GM12878 (cell line): ENCODE measurements around the gene COL6A3.

Source experiments
- EZH2 ChIP-seq: IDR thresholded peaks from 2 replicates; pipeline ENCODE4 v1.6.1; 2012; ENCODE audit warnings: low read depth, mild to moderate bottlenecking, control low read depth, inconsistent platforms, low read length, borderline replicate concordance; ENCODE audit not compliant: control insufficient read depth
- TF ChIP-seq, protein P1 (sequence below): IDR thresholded peaks from 2 replicates; pipeline ENCODE4 v1.6.1; 2012; ENCODE audit warnings: low read depth, low read length, improper control_type of control experiment
- TF ChIP-seq, protein P2 (sequence below): fragments of 450-650 bp; IDR thresholded peaks from 2 replicates; pipeline ENCODE4 v1.6.1; 2017; ENCODE audit warnings: mild to moderate bottlenecking, low read depth, inconsistent platforms; ENCODE audit not compliant: poor library complexity, severe bottlenecking
- TF ChIP-seq, protein P3 (sequence below), 3 experiments: IDR thresholded peaks in 2 of 3; conservative IDR thresholded peaks in 1 of 3; 2 replicates each; pipeline ENCODE4 v1.5.1; 2011; ENCODE audit warnings: low read depth in 3 of 3, low read length in 3 of 3, mild to moderate bottlenecking in 3 of 3, control low read depth in 2 of 3, moderate library complexity in 2 of 3, inconsistent platforms in 1 of 3, mixed read lengths in 1 of 3; ENCODE audit not compliant: control insufficient read depth in 2 of 3, insufficient read depth in 1 of 3; ENCODE audit errors: extremely low read depth in 1 of 3

- TF ChIP-seq, protein P1, sequence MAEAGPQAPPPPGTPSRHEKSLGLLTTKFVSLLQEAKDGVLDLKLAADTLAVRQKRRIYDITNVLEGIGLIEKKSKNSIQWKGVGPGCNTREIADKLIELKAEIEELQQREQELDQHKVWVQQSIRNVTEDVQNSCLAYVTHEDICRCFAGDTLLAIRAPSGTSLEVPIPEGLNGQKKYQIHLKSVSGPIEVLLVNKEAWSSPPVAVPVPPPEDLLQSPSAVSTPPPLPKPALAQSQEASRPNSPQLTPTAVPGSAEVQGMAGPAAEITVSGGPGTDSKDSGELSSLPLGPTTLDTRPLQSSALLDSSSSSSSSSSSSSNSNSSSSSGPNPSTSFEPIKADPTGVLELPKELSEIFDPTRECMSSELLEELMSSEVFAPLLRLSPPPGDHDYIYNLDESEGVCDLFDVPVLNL = no peak
- TF ChIP-seq EZH2 = no peak
- TF ChIP-seq, protein P2, sequence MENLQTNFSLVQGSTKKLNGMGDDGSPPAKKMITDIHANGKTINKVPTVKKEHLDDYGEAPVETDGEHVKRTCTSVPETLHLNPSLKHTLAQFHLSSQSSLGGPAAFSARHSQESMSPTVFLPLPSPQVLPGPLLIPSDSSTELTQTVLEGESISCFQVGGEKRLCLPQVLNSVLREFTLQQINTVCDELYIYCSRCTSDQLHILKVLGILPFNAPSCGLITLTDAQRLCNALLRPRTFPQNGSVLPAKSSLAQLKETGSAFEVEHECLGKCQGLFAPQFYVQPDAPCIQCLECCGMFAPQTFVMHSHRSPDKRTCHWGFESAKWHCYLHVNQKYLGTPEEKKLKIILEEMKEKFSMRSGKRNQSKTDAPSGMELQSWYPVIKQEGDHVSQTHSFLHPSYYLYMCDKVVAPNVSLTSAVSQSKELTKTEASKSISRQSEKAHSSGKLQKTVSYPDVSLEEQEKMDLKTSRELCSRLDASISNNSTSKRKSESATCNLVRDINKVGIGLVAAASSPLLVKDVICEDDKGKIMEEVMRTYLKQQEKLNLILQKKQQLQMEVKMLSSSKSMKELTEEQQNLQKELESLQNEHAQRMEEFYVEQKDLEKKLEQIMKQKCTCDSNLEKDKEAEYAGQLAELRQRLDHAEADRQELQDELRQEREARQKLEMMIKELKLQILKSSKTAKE = no peak
- TF ChIP-seq, protein P3, sequence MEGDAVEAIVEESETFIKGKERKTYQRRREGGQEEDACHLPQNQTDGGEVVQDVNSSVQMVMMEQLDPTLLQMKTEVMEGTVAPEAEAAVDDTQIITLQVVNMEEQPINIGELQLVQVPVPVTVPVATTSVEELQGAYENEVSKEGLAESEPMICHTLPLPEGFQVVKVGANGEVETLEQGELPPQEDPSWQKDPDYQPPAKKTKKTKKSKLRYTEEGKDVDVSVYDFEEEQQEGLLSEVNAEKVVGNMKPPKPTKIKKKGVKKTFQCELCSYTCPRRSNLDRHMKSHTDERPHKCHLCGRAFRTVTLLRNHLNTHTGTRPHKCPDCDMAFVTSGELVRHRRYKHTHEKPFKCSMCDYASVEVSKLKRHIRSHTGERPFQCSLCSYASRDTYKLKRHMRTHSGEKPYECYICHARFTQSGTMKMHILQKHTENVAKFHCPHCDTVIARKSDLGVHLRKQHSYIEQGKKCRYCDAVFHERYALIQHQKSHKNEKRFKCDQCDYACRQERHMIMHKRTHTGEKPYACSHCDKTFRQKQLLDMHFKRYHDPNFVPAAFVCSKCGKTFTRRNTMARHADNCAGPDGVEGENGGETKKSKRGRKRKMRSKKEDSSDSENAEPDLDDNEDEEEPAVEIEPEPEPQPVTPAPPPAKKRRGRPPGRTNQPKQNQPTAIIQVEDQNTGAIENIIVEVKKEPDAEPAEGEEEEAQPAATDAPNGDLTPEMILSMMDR (IDR thresholded peaks at IDR 0.05 in 2 of 3, conservative IDR thresholded peaks at IDR 0.05 in 1 of 3; ENCODE audit: control insufficient read depth in 2 of 3, extremely low read depth in 1 of 3, insufficient read depth in 1 of 3, low read depth in 3 of 3, low read length in 3 of 3) = no peak
Measured at GRCh38 chr2:237392186-237392585, 21.8 kb downstream of the COL6A3 start.
